Testis (tissue), 2 donors: ENCODE results near the gene ZNF521.
"Not testable (repeated sequence)": the region's sequence is repeated elsewhere in the genome, so short reads cannot be mapped to it uniquely, and the experiment has no call there.

Experiments used
- POLR2A ChIP-seq: fragments of 450-650 bp; IDR thresholded peaks from one replicate; pipeline ENCODE4 v1.6.1; 2017; ENCODE audit warnings: antibody characterized with exemption, mild to moderate bottlenecking, moderate library complexity
- TF ChIP-seq, protein P1 (sequence below), 3 experiments: fragments of 450-650 bp in 2 of 3; fragments of 200-600 bp in 1 of 3; sonication (generic) in 1 of 3; IDR thresholded peaks; one replicate each; pipeline ENCODE4 v1.5.1; 2016 to 2019; ENCODE audit warnings: antibody characterized with exemption in 3 of 3, mild to moderate bottlenecking in 2 of 3, moderate library complexity in 1 of 3

DNA sequence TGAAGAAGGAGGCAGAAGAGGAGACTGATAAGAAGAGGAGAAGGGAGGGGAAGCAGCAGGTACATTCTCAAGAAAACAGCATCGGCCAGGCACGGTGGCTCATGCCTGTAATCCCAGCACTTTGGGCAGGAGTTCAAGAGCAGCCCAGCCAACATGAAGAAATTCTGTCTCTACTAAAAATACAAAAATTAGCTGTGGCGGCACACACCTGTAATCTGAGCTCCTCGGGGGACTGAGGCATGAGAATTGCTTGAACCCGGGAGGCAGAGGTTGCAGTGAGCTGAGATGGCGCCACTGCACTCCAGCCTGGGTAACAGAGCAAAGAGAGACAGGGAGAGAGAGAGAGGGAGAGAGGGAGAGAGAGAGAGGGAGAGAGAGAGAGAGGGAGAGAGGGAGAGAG lies 318.8 kb downstream of the ZNF521 start:
- TF ChIP-seq, protein P1, sequence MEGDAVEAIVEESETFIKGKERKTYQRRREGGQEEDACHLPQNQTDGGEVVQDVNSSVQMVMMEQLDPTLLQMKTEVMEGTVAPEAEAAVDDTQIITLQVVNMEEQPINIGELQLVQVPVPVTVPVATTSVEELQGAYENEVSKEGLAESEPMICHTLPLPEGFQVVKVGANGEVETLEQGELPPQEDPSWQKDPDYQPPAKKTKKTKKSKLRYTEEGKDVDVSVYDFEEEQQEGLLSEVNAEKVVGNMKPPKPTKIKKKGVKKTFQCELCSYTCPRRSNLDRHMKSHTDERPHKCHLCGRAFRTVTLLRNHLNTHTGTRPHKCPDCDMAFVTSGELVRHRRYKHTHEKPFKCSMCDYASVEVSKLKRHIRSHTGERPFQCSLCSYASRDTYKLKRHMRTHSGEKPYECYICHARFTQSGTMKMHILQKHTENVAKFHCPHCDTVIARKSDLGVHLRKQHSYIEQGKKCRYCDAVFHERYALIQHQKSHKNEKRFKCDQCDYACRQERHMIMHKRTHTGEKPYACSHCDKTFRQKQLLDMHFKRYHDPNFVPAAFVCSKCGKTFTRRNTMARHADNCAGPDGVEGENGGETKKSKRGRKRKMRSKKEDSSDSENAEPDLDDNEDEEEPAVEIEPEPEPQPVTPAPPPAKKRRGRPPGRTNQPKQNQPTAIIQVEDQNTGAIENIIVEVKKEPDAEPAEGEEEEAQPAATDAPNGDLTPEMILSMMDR (IDR thresholded peaks at IDR 0.05) = not testable (repeated sequence)
- not testable (repeated sequence) for TF ChIP-seq POLR2A
